Astrocyte (in vitro differentiated cells and primary cell): ENCODE results near the gene ANKRD44.

ENCODE experiments used
- EZH2 ChIP-seq: IDR thresholded peaks from 2 replicates; pipeline ENCODE4 v1.6.1; 2012; ENCODE audit warnings: mild to moderate bottlenecking, low read length, inconsistent platforms; ENCODE audit not compliant: insufficient read depth
- TF ChIP-seq, protein P1 (sequence below): IDR thresholded peaks from 2 replicates; pipeline ENCODE4 v1.5.1; 2011; ENCODE audit warnings: low read depth, mild to moderate bottlenecking, inconsistent platforms, low read length, moderate library complexity; ENCODE audit not compliant: insufficient read depth

DNA sequence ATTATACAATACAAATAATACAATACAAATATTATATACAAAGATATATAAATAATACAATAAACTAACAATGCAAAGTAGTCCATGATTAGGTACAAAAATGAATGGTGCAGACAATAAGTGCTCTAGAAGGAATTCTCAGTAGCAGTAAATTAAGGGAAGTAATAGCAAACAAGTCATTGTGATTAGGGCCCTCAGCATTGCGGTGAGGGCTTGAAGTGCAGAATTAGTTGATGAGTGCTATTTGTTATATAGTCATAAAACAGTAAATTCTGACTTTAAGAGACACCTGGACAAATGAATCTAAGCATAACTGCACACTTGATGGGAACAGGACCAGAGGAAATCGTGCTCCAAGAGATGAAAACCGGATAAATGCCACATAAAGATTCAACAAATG, 74.9 kb downstream of the ANKRD44 start:
- TF ChIP-seq, protein P1, sequence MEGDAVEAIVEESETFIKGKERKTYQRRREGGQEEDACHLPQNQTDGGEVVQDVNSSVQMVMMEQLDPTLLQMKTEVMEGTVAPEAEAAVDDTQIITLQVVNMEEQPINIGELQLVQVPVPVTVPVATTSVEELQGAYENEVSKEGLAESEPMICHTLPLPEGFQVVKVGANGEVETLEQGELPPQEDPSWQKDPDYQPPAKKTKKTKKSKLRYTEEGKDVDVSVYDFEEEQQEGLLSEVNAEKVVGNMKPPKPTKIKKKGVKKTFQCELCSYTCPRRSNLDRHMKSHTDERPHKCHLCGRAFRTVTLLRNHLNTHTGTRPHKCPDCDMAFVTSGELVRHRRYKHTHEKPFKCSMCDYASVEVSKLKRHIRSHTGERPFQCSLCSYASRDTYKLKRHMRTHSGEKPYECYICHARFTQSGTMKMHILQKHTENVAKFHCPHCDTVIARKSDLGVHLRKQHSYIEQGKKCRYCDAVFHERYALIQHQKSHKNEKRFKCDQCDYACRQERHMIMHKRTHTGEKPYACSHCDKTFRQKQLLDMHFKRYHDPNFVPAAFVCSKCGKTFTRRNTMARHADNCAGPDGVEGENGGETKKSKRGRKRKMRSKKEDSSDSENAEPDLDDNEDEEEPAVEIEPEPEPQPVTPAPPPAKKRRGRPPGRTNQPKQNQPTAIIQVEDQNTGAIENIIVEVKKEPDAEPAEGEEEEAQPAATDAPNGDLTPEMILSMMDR = no peak
- no peak for TF ChIP-seq EZH2
